ENCODE results near the gene PIP5K1C.
"Not testable (repeated sequence)": the region's sequence is repeated elsewhere in the genome, so short reads cannot be mapped to it uniquely, and the experiment has no call there.

Gene PIP5K1C

GRCh38 chr19:3643674-3644313 is 56.5 kb downstream of the PIP5K1C start:
- DNase-seq: no peak

GRCh38 chr19:3642987-3643673 is 57.1 kb downstream of the PIP5K1C start:
- peak; percentile 30 for DNase-seq

- DNase-seq: no peak
These were observed 58.0 kb downstream of the PIP5K1C start for GRCh38 chr19:3642296-3642695.

- no peak for DNase-seq
These were observed 58.6 kb downstream of the PIP5K1C start for GRCh38 chr19:3641515-3642269.

GRCh38 chr19:3639479-3639878 is 60.8 kb downstream of the PIP5K1C start:
- DNase-seq: no peak

- DNase-seq: no peak
These were observed 61.8 kb downstream of the PIP5K1C start for GRCh38 chr19:3638208-3639193.

- no peak for DNase-seq
These were observed 62.6 kb downstream of the PIP5K1C start for GRCh38 chr19:3637621-3638020.

GRCh38 chr19:3636962-3637361 is 63.3 kb downstream of the PIP5K1C start:
- DNase-seq: no peak

GRCh38 chr19:3636506-3636905 is 63.8 kb downstream of the PIP5K1C start:
- no peak for DNase-seq

GRCh38 chr19:3634496-3635045 is 65.7 kb downstream of the PIP5K1C start:
- DNase-seq: no peak

GRCh38 chr19:3633559-3633988 is 66.7 kb downstream of the PIP5K1C start:
- DNase-seq: no peak

GRCh38 chr19:3632739-3633558 is 67.3 kb downstream of the PIP5K1C start:
- DNase-seq: no peak

GRCh38 chr19:3632098-3632497 is 68.2 kb downstream of the PIP5K1C start:
- no peak for DNase-seq

GRCh38 chr19:3631053-3631861 is 69.0 kb downstream of the PIP5K1C start:
- DNase-seq: no peak

GRCh38 chr19:3628766-3629165 is 71.5 kb downstream of the PIP5K1C start:
- DNase-seq: not testable (repeated sequence)

GRCh38 chr19:3627351-3627723 is 72.9 kb downstream of the PIP5K1C start:
- DNase-seq: no peak

GRCh38 chr19:3626473-3627350 is 73.6 kb downstream of the PIP5K1C start, which contains the start of gene CACTIN:
Gene CACTIN, minus strand, starts transcription at chr19:3626790. Its CDS starts 28 bp downstream, at chr19:3626762.
- DNase-seq: peak; percentile 100

GRCh38 chr19:3625996-3626472 is 74.2 kb downstream of the PIP5K1C start:
- peak; percentile 57 for DNase-seq

GRCh38 chr19:3623716-3624115 is 76.6 kb downstream of the PIP5K1C start:
- DNase-seq: no peak
